ENCODE data around the gene GALNT2. TPM values are rescaled to one million over a fixed set of nuclear protein-coding genes. Genes with fewer than 3 reads are reported as not detected.

GALNT2 gene
- total RNA-seq, 1 experiment from 2014 or later = 141 TPM

GRCh38 chr1:230284891-230285290, 217.9 kb downstream of the GALNT2 start:
- H3K27ac Mint-ChIP-seq (ENCODE audit: unreplicated experiment) = no peak overlapping the region
- peaks cover 6% of the 10 kb centered on the region for H3K4me1 Mint-ChIP-seq (ENCODE audit: low read depth, unreplicated experiment)
- H3K4me3 Mint-ChIP-seq (ENCODE audit: low read depth, unreplicated experiment) = no peak overlapping the region
- BruUV-seq (replicated peaks) = no TSS peak
- H3K9me3 Mint-ChIP-seq (ENCODE audit: low read depth, unreplicated experiment) = no peaks in the 10 kb centered on the region
- H3K36me3 Mint-ChIP-seq (ENCODE audit: insufficient read depth, unreplicated experiment) = no peaks in the 10 kb centered on the region
- intact Hi-C loops (cut with micrococcal nuclease; ENCODE audit: unreplicated experiment) = no loop called here
- no peak for DNase-seq
- CTCF ChIA-PET = no interaction called here
- peaks cover 26% of the 10 kb centered on the region for H3K27me3 Mint-ChIP-seq (ENCODE audit: unreplicated experiment)
- TF ChIP-seq CTCF (IDR thresholded peaks at IDR 0.05; ENCODE audit: unreplicated experiment) = no peak

- Mint-ChIP-seq H3K27ac (ENCODE audit: unreplicated experiment) (no peak overlapping the region), H3K27me3 (ENCODE audit: unreplicated experiment) (peaks cover 27% of the 10 kb centered on the region), H3K4me1 (ENCODE audit: low read depth, unreplicated experiment) (peaks cover 6% of the 10 kb centered on the region), H3K9me3 (ENCODE audit: low read depth, unreplicated experiment) (no peaks in the 10 kb centered on the region), H3K36me3 (ENCODE audit: insufficient read depth, unreplicated experiment) (no peaks in the 10 kb centered on the region), H3K4me3 (ENCODE audit: low read depth, unreplicated experiment) (no peak overlapping the region)
- CTCF ChIA-PET = no interaction called here
- BruUV-seq (replicated peaks) = no TSS peak
- no peak for DNase-seq
- intact Hi-C loops (cut with micrococcal nuclease; ENCODE audit: unreplicated experiment) = no loop called here
- TF ChIP-seq CTCF (IDR thresholded peaks at IDR 0.05; ENCODE audit: unreplicated experiment) = no peak
Measured at GRCh38 chr1:230285351-230285750, 218.3 kb downstream of the GALNT2 start.

- no TSS peak for BruUV-seq (replicated peaks)
- CTCF ChIA-PET = no interaction called here
- Mint-ChIP-seq H3K4me1 (ENCODE audit: low read depth, unreplicated experiment) (peaks cover 6% of the 10 kb centered on the region), H3K27ac (ENCODE audit: unreplicated experiment) (no peak overlapping the region), H3K4me3 (ENCODE audit: low read depth, unreplicated experiment) (no peak overlapping the region), H3K27me3 (ENCODE audit: unreplicated experiment) (peaks cover 27% of the 10 kb centered on the region), H3K9me3 (ENCODE audit: low read depth, unreplicated experiment) (no peaks in the 10 kb centered on the region), H3K36me3 (ENCODE audit: insufficient read depth, unreplicated experiment) (no peaks in the 10 kb centered on the region)
- intact Hi-C loops (cut with micrococcal nuclease; ENCODE audit: unreplicated experiment) = no loop called here
- no peak for TF ChIP-seq CTCF (IDR thresholded peaks at IDR 0.05; ENCODE audit: unreplicated experiment)
- no peak for DNase-seq
Measured at GRCh38 chr1:230286166-230286889, 219.3 kb downstream of the GALNT2 start.

GRCh38 chr1:230286890-230287269, 219.8 kb downstream of the GALNT2 start:
- CTCF ChIA-PET = no interaction called here
- no TSS peak for BruUV-seq (replicated peaks)
- H3K27me3 Mint-ChIP-seq (ENCODE audit: unreplicated experiment) = peaks cover 31% of the 10 kb centered on the region

More at GRCh38 chr1:230286890-230287269, 219.8 kb downstream of the GALNT2 start:
- H3K36me3 Mint-ChIP-seq (ENCODE audit: insufficient read depth, unreplicated experiment) = no peaks in the 10 kb centered on the region
- no peak for TF ChIP-seq CTCF (IDR thresholded peaks at IDR 0.05; ENCODE audit: unreplicated experiment)
- H3K4me3 Mint-ChIP-seq (ENCODE audit: low read depth, unreplicated experiment) = no peak overlapping the region
- H3K27ac Mint-ChIP-seq (ENCODE audit: unreplicated experiment) = no peak overlapping the region
- peaks cover 6% of the 10 kb centered on the region for H3K4me1 Mint-ChIP-seq (ENCODE audit: low read depth, unreplicated experiment)
- no peaks in the 10 kb centered on the region for H3K9me3 Mint-ChIP-seq (ENCODE audit: low read depth, unreplicated experiment)
- DNase-seq = no peak
- intact Hi-C loops (cut with micrococcal nuclease; ENCODE audit: unreplicated experiment) = no loop called here

All from Calu3 (cell line).